Measurements from ENCODE around the gene KIF5C.

DNA sequence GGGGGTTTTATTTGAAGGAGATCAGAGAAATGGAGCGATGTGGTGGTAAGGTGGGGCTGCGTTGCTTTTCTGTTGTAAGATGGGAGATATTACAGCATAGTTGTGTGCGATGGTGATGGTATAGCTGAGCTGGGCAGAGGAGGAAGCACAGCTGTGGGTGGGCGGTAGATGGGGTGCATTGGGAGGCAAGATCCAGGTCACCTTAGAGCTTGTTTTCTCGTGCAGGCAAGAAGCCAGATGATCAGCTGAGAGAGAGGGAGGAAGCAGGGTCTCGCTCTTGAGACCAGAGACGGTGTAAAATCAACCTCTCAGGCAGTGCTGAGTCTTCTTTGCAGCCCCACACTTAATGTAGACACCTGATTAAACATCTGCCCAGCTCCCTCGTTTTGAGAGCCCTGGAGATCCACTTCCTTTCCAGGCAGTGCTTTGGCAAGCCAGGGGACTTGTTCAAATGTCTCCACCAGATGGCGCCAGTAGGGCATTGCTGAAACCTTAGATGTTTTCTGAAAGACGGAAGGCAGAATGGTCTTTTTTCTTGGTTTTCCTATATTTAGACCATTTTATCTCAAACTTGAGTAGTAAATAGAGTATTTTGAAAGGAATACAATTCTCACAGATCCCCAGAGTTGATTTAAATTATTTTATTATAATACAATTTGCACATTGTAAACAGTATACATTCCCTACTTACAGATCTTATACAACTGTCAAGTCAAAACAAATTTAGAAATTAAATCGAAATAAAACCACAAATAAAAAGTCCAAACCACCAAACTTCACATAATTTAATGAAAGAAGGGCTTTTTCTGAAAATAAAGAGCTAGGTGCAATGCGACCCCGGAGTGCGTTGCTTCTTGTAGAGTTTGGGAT is 142.3 kb downstream of the KIF5C start:
- TF ChIP-seq, protein P1, sequence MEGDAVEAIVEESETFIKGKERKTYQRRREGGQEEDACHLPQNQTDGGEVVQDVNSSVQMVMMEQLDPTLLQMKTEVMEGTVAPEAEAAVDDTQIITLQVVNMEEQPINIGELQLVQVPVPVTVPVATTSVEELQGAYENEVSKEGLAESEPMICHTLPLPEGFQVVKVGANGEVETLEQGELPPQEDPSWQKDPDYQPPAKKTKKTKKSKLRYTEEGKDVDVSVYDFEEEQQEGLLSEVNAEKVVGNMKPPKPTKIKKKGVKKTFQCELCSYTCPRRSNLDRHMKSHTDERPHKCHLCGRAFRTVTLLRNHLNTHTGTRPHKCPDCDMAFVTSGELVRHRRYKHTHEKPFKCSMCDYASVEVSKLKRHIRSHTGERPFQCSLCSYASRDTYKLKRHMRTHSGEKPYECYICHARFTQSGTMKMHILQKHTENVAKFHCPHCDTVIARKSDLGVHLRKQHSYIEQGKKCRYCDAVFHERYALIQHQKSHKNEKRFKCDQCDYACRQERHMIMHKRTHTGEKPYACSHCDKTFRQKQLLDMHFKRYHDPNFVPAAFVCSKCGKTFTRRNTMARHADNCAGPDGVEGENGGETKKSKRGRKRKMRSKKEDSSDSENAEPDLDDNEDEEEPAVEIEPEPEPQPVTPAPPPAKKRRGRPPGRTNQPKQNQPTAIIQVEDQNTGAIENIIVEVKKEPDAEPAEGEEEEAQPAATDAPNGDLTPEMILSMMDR (IDR thresholded peaks at IDR 0.05): peak; percentile 91
- TF ChIP-seq EZH2 (IDR thresholded peaks at IDR 0.05; ENCODE audit: borderline replicate concordance, insufficient read depth, low read depth, low read length, poor library complexity, severe bottlenecking): no peak

Measured in B cell (primary cell).